ENCODE results near the gene CYP27B1. TPM values are rescaled to one million over a fixed set of nuclear protein-coding genes. Genes with fewer than 3 reads are reported as not detected.
"Not testable (repeated sequence)": the region's sequence is repeated elsewhere in the genome, so short reads cannot be mapped to it uniquely, and the experiment has no call there.

CYP27B1 gene
- total RNA-seq, 2 donors from 2014 or later = 0.81 to 2.2 TPM

DNA sequence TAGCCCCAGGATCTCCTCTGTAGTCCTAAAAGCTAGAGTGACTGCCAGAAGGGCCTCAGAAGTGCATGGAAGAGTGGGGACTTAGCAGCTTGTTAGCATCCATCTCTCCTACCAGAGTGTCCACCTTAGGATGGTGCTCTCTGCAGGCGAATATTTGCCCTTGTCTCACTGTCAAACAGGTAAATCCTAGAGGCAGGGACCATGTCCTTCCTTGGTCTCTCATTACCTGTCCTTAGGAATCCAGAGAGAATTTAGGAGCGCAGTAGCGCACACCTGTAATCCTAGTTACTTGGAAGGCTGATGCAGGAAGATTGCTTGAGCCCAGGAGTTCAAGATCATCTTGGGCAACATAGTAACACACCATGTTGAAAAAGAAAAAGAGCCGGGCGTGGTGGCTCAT, 49.7 kb downstream of the CYP27B1 start:
- H3K36me3 ChIP-seq = peaks cover 74% of the 10 kb centered on the region

DNA sequence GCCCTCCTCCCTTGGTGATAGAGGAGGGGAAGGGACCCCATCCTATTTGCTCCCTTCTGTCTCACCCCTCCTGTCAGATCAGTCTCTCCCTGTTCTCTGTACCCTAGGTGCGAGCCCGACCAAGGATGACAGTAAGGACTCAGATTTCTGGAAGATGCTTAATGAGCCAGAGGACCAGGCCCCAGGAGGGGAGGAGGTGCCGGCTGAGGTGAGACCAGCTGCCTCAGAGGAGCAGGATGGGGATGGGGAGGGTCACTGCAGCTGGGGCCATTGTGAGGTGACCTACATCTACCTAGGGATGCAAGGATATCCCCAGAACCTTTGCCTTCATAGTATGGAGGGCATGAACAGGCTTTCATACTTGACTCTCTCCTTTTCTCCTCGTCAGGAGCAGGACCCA, 50.6 kb downstream of the CYP27B1 start:
- Histone ChIP-seq H3K9me3 (no peaks in the 10 kb centered on the region), H3K4me3 (no peak overlapping the region), H3K36me3 (peaks cover 73% of the 10 kb centered on the region), H3K27ac (no peak overlapping the region), H3K4me1 (ENCODE audit: control insufficient read depth in 1 of 2, low read depth in 2 of 2) (no peaks in the 10 kb centered on the region), H3K27me3 (replicated peaks; ENCODE audit: insufficient read depth) (no peaks in the 10 kb centered on the region)
- TF ChIP-seq, protein P1, sequence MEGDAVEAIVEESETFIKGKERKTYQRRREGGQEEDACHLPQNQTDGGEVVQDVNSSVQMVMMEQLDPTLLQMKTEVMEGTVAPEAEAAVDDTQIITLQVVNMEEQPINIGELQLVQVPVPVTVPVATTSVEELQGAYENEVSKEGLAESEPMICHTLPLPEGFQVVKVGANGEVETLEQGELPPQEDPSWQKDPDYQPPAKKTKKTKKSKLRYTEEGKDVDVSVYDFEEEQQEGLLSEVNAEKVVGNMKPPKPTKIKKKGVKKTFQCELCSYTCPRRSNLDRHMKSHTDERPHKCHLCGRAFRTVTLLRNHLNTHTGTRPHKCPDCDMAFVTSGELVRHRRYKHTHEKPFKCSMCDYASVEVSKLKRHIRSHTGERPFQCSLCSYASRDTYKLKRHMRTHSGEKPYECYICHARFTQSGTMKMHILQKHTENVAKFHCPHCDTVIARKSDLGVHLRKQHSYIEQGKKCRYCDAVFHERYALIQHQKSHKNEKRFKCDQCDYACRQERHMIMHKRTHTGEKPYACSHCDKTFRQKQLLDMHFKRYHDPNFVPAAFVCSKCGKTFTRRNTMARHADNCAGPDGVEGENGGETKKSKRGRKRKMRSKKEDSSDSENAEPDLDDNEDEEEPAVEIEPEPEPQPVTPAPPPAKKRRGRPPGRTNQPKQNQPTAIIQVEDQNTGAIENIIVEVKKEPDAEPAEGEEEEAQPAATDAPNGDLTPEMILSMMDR (IDR thresholded peaks at IDR 0.05) = no peak
- DNase-seq (ENCODE audit: low spot score) (no peak), ATAC-seq (ENCODE audit: insufficient number of reproducible peaks, low FRiP score, low read depth) (no peak)

More for the DNA sequence above, 49.7 kb downstream of the CYP27B1 start:
- Histone ChIP-seq H3K27me3 (replicated peaks; ENCODE audit: insufficient read depth) (no peaks in the 10 kb centered on the region), H3K4me3 (no peak overlapping the region), H3K27ac (no peak overlapping the region), H3K9me3 (no peaks in the 10 kb centered on the region), H3K4me1 (ENCODE audit: control insufficient read depth in 1 of 2, low read depth in 2 of 2) (no peaks in the 10 kb centered on the region)
- DNase-seq (ENCODE audit: low spot score) = no peak
- TF ChIP-seq, protein P1 (IDR thresholded peaks at IDR 0.05) = no peak
- no peak for ATAC-seq (ENCODE audit: insufficient number of reproducible peaks, low FRiP score, low read depth)

DNA sequence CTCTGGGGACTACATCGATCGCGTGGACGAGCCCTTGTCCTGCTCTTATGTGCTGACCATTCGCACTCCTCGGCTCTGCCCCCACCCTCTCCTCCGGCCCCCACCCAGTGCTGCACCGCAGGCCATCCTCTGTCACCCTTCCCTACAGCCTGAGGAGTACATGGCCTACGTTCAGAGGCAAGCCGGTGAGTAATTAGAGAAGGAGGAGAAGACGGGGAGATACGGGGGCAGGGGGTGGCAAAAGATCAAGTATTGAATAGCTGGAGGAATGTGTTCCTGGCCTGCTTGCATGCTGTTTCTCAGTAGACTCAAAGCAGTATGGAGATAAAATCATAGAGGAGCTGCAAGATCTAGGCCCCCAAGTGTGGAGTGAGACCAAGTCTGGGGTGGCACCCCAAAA, 51.1 kb downstream of the CYP27B1 start:
- Histone ChIP-seq H3K36me3 (peaks cover 69% of the 10 kb centered on the region), H3K27me3 (replicated peaks; ENCODE audit: insufficient read depth) (no peaks in the 10 kb centered on the region), H3K4me1 (ENCODE audit: control insufficient read depth in 1 of 2, low read depth in 2 of 2) (no peaks in the 10 kb centered on the region), H3K9me3 (no peaks in the 10 kb centered on the region), H3K4me3 (no peak overlapping the region), H3K27ac (no peak overlapping the region)
- ATAC-seq (ENCODE audit: insufficient number of reproducible peaks, low FRiP score, low read depth) (no peak), DNase-seq (ENCODE audit: low spot score) (no peak)
- TF ChIP-seq, protein P1 (IDR thresholded peaks at IDR 0.05) = no peak

DNA sequence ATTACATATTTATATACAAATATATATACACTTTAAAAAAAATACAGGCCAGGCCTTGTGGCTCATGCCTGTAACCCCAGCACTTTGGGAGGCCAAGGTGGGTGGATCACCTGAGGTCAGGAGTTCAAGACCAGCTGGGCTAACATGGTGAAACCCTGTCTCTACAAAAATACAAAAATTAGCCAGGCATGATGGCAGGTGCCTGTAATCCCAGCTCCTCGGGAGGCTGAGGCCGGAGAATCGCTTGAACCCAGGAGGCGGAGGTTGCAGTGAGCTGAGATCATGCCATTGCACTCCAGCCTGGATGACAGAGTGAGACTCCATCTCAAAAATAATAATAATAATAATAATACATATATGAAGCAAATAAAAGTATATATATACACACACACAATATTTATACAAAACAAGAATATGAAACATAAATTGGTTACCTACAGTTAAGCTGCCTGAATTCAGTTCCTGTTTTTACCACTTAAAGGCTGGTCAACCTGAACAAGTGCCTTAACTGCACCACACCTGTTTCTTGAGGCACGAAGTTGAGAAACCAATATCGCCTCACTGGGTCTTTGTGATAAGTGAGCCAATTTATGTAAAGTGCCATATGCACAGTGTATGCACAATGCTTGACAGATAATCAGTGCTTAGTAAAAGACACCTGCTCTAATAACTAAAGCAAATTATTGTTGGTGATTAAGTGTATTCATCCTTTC, 51.7 kb downstream of the CYP27B1 start:
- ATAC-seq (ENCODE audit: insufficient number of reproducible peaks, low FRiP score, low read depth); DNase-seq (ENCODE audit: low spot score); H3K4me3 ChIP-seq; H3K27me3 ChIP-seq (replicated peaks; ENCODE audit: insufficient read depth); H3K27ac ChIP-seq; H3K4me1 ChIP-seq (ENCODE audit: control insufficient read depth in 1 of 2, low read depth in 2 of 2); H3K9me3 ChIP-seq: not testable (repeated sequence)
- H3K36me3 ChIP-seq = peaks cover 64% of the 10 kb centered on the region

DNA sequence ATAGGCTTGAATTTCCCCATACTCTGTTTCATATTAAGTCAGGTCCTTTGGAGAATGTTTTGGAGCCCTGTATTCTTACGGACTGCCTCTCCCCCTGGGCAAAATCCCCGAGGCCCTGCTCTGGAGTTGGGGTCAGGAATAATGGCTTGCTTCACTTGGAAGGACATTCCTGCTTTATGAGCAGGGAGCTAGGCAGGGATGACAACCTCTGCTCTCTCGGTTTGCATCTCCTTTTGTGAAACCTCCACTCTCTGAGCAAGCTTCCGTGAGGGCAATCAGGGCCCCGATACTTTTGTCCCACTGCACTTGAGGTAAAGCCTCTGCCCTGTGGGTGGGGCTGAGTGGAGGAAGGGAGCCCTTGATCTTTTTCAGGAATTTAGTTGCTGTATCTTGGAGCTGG, 53.7 kb downstream of the CYP27B1 start:
- H3K9me3 ChIP-seq = no peaks in the 10 kb centered on the region
- ATAC-seq (ENCODE audit: insufficient number of reproducible peaks, low FRiP score, low read depth) (no peak), DNase-seq (ENCODE audit: low spot score) (no peak)
- TF ChIP-seq, protein P1 (IDR thresholded peaks at IDR 0.05) = no peak
- no peak overlapping the region for H3K4me3 ChIP-seq
- no peaks in the 10 kb centered on the region for H3K27me3 ChIP-seq (replicated peaks; ENCODE audit: insufficient read depth)
- H3K36me3 ChIP-seq = peaks cover 44% of the 10 kb centered on the region
- H3K4me1 ChIP-seq (ENCODE audit: control insufficient read depth in 1 of 2, low read depth in 2 of 2) = no peaks in the 10 kb centered on the region
- no peak overlapping the region for H3K27ac ChIP-seq

DNA sequence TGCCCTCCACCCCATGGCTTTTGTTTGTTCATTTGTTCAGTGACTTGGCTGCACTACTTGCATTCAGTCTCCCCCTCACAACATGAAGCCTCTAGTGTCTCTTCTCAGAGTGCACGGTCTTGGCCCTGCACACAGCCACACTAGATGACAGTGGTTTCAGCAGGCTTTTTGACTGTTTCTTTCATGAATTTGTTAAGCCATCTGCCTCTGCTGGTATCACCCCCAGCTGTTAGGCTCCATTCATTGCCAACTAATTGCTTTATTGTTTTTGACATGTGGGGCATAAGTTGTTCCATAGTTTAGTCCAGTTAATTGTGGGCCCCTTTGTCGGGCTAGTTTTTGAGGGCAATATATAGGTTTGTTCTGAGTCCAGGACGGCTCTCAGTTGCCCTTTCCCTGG, 54.2 kb downstream of the CYP27B1 start:
- H3K36me3 ChIP-seq = peaks cover 41% of the 10 kb centered on the region
- no peak for DNase-seq (ENCODE audit: low spot score)

More for the DNA sequence above, 54.2 kb downstream of the CYP27B1 start:
- Histone ChIP-seq H3K9me3 (no peaks in the 10 kb centered on the region), H3K27ac (no peak overlapping the region), H3K4me1 (ENCODE audit: control insufficient read depth in 1 of 2, low read depth in 2 of 2) (no peaks in the 10 kb centered on the region), H3K27me3 (replicated peaks; ENCODE audit: insufficient read depth) (no peaks in the 10 kb centered on the region), H3K4me3 (no peak overlapping the region)
- TF ChIP-seq, protein P1 (IDR thresholded peaks at IDR 0.05) = no peak
- no peak for ATAC-seq (ENCODE audit: insufficient number of reproducible peaks, low FRiP score, low read depth)

Measured in thoracic aorta (tissue), 2 donors.